Body of pancreas (tissue), 4 donors: ENCODE data around the gene SMARCA2.

Experiments
- POLR2A ChIP-seq, 3 donors: fragments of 450-650 bp; IDR thresholded peaks; one replicate each; pipeline ENCODE4 v1.6.1; 2016; ENCODE audit warnings: antibody characterized with exemption in 3 of 3, mild to moderate bottlenecking in 2 of 3
- TF ChIP-seq, protein P1 (sequence below), 7 experiments: fragments of 450-650 bp in 4 of 7; fragments of 200-600 bp in 3 of 7; sonication (generic) in 3 of 7; IDR thresholded peaks; one replicate each; pipeline ENCODE4 v1.5.1; 2016 to 2019; ENCODE audit warnings: antibody characterized with exemption in 7 of 7

DNA sequence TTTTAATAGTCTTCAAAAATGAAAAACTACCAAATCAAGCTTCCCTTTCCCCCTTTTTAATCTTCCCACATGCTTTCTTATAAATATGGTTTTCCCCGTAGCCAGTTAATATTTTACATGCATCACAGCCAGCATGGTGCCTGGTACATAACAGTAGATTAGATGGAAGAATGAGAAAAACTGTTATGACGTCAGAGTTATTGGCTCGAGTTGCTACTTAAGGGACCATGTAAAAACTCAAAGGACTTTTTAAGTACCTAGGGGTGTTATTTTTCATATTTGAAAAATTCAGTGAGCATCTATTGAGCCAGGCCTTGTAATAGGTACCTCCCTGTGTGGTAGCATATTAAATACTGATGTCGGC lies 176.4 kb downstream of the SMARCA2 start:
- no peak for TF ChIP-seq POLR2A (IDR thresholded peaks at IDR 0.05)
- TF ChIP-seq, protein P1, sequence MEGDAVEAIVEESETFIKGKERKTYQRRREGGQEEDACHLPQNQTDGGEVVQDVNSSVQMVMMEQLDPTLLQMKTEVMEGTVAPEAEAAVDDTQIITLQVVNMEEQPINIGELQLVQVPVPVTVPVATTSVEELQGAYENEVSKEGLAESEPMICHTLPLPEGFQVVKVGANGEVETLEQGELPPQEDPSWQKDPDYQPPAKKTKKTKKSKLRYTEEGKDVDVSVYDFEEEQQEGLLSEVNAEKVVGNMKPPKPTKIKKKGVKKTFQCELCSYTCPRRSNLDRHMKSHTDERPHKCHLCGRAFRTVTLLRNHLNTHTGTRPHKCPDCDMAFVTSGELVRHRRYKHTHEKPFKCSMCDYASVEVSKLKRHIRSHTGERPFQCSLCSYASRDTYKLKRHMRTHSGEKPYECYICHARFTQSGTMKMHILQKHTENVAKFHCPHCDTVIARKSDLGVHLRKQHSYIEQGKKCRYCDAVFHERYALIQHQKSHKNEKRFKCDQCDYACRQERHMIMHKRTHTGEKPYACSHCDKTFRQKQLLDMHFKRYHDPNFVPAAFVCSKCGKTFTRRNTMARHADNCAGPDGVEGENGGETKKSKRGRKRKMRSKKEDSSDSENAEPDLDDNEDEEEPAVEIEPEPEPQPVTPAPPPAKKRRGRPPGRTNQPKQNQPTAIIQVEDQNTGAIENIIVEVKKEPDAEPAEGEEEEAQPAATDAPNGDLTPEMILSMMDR (IDR thresholded peaks at IDR 0.05), result no peak
